Liver (tissue), 9 donors: Measurements from ENCODE around the gene SGK1. TPM values are rescaled to one million over a fixed set of nuclear protein-coding genes. Genes with fewer than 3 reads are reported as not detected.
"Not testable (repeated sequence)": the region's sequence is repeated elsewhere in the genome, so short reads cannot be mapped to it uniquely, and the experiment has no call there.

Experiments used
- DNase-seq: peaks from one replicate; pipeline ENCODE4 v3.0.0-alpha.2; 2017; ENCODE audit warnings: low spot score
- H3K27ac ChIP-seq, 2 donors: one replicate each; pipeline ENCODE4 v1.7.0; 2013; ENCODE audit warnings: inconsistent platforms in 2 of 2, low read length in 2 of 2, control low read depth in 1 of 2, low read depth in 1 of 2, mild to moderate bottlenecking in 1 of 2
- H3K27me3 ChIP-seq, 4 donors: one replicate each; pipeline versions ENCODE4 v1.6.1 to v1.7.0; 2013; ENCODE audit warnings: low read length in 3 of 4, inconsistent platforms in 1 of 4, mild to moderate bottlenecking in 1 of 4, moderate library complexity in 1 of 4; ENCODE audit not compliant: control insufficient read depth in 4 of 4, insufficient read depth in 4 of 4
- H3K36me3 ChIP-seq, 4 donors: one replicate each; pipeline versions ENCODE4 v1.6.1 to v1.7.0; 2013; ENCODE audit warnings: low read length in 3 of 4, mild to moderate bottlenecking in 3 of 4, low read depth in 1 of 4, moderate library complexity in 1 of 4; ENCODE audit not compliant: control insufficient read depth in 4 of 4, insufficient read depth in 3 of 4
- H3K4me1 ChIP-seq, 4 donors: one replicate each; pipeline versions ENCODE4 v1.6.1 to v1.7.0; 2013; ENCODE audit warnings: low read length in 3 of 4, mild to moderate bottlenecking in 3 of 4, moderate library complexity in 1 of 4; ENCODE audit not compliant: control insufficient read depth in 4 of 4, insufficient read depth in 4 of 4
- H3K4me3 ChIP-seq, 3 donors: one replicate each; pipeline versions ENCODE4 v1.6.1 to v1.7.0; 2013; ENCODE audit warnings: low read length in 3 of 3, control low read depth in 1 of 3, low read depth in 1 of 3, mild to moderate bottlenecking in 1 of 3
- H3K9ac ChIP-seq, 2 donors: one replicate each; pipeline ENCODE4 v1.7.0; 2013; ENCODE audit warnings: low read length in 2 of 2, mild to moderate bottlenecking in 2 of 2, moderate library complexity in 2 of 2, control low read depth in 1 of 2, low read depth in 1 of 2
- H3K9me3 ChIP-seq, 4 donors: one replicate each; pipeline versions ENCODE4 v1.6.1 to v1.7.0; 2013; ENCODE audit warnings: low read length in 3 of 4; ENCODE audit not compliant: control insufficient read depth in 4 of 4
- EGR1 ChIP-seq, 2 donors: IDR thresholded peaks; 2 replicates each; pipeline ENCODE4 v1.6.1; 2016 to 2018; ENCODE audit warnings: antibody characterized with exemption in 2 of 2, low read depth in 2 of 2
- JUND ChIP-seq, 2 donors: IDR thresholded peaks; 2 replicates each; pipeline ENCODE4 v1.6.1; 2016; ENCODE audit warnings: antibody characterized with exemption in 2 of 2
- RAD21 ChIP-seq, 2 donors: IDR thresholded peaks; 2 replicates each; pipeline ENCODE4 v1.6.1; 2016; ENCODE audit warnings: antibody characterized with exemption in 2 of 2, mild to moderate bottlenecking in 2 of 2
- SP1 ChIP-seq: IDR thresholded peaks from 2 replicates; pipeline ENCODE4 v1.6.1; 2018; ENCODE audit warnings: antibody characterized with exemption, mild to moderate bottlenecking
- YY1 ChIP-seq: IDR thresholded peaks from 2 replicates; pipeline ENCODE4 v1.6.1; 2016; ENCODE audit warnings: antibody characterized with exemption, mild to moderate bottlenecking
- WGBS: extraction: QIAGEN DNeasy Blood & Tissue Kit; methylation state at CpG from one replicate; pipeline ENCODE4 v1.1.7; 2013; 5-methylcytosine and 5-hydroxymethylcytosine counted together
- polyA plus RNA-seq, 2 donors: library from polyadenylated mRNA; stranded (reverse) in 1 of 2; unstranded in 1 of 2; fragments of 200-250 nt in 1 of 2; fragments of >200 nt in 1 of 2; fragmentation: Nextera tagmentation in 1 of 2; extraction: Ambion mirVana in 1 of 2; gene quantifications; one replicate each; pipeline versions ENCODE4 v1.2.1 to v1.2.3, GENCODE V29; 2013 to 2015
- total RNA-seq, 2 donors: library from RNA; depleted of rRNA; stranded (reverse); fragments of >200 nt; gene quantifications; one replicate each; pipeline ENCODE4 v1.2.3, GENCODE V29; 2014
- TF ChIP-seq, protein P1 (sequence below): fragments of 150-350 bp; IDR thresholded peaks from 2 replicates; pipeline ENCODE4 v1.5.1; 2017; ENCODE audit warnings: improper control_type of control experiment, low read depth, low read length; ENCODE audit not compliant: missing input control
- TF ChIP-seq, protein P2 (sequence below): IDR thresholded peaks from 2 replicates; pipeline ENCODE4 v1.6.1; 2016; ENCODE audit warnings: antibody characterized with exemption, mild to moderate bottlenecking
- TF ChIP-seq, protein P3 (sequence below): IDR thresholded peaks from 2 replicates; pipeline ENCODE4 v1.6.1; 2016; ENCODE audit warnings: antibody characterized with exemption
- donor health status: healthy.
- donor health status: healthy.
- donor health status: healthy.
- donor health status: healthy.
- donor health status: healthy.

SGK1 gene
- total and polyA plus RNA-seq, 4 donors = 28.0 to 113 (median 35.4) TPM

DNA sequence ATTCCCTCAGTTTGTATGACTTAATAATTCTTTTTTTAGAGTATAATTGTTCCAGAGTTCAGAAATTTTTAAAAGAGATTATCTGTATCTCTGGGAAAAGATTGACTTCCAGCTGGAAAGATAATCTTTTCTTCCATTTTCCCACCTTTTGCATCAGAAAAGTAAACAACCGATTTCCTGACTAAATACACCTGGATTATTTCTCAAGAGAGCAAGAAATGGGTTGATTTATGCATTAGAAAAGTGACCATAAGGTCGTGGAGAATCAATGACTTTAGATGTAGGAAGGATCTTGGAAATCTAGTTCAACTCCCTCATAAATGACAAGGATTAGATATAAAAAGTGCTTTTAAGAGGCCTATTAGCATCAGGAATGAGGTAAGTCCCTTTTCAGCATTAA, 79.9 kb downstream of the SGK1 start:
- no peak overlapping the region for H3K4me3 ChIP-seq
- no peaks in the 10 kb centered on the region for H3K36me3 ChIP-seq
- no peaks in the 10 kb centered on the region for H3K4me1 ChIP-seq
- 79% methylated on average over 2 of the region's 2 CpGs for WGBS
- no peaks in the 10 kb centered on the region for H3K9me3 ChIP-seq
- H3K27ac ChIP-seq = no peak overlapping the region
- no peak overlapping the region for H3K9ac ChIP-seq
- no peak for DNase-seq
- H3K27me3 ChIP-seq = no peaks in the 10 kb centered on the region
- TF ChIP-seq, protein P1, sequence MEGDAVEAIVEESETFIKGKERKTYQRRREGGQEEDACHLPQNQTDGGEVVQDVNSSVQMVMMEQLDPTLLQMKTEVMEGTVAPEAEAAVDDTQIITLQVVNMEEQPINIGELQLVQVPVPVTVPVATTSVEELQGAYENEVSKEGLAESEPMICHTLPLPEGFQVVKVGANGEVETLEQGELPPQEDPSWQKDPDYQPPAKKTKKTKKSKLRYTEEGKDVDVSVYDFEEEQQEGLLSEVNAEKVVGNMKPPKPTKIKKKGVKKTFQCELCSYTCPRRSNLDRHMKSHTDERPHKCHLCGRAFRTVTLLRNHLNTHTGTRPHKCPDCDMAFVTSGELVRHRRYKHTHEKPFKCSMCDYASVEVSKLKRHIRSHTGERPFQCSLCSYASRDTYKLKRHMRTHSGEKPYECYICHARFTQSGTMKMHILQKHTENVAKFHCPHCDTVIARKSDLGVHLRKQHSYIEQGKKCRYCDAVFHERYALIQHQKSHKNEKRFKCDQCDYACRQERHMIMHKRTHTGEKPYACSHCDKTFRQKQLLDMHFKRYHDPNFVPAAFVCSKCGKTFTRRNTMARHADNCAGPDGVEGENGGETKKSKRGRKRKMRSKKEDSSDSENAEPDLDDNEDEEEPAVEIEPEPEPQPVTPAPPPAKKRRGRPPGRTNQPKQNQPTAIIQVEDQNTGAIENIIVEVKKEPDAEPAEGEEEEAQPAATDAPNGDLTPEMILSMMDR = no peak
- TF ChIP-seq, protein P2, sequence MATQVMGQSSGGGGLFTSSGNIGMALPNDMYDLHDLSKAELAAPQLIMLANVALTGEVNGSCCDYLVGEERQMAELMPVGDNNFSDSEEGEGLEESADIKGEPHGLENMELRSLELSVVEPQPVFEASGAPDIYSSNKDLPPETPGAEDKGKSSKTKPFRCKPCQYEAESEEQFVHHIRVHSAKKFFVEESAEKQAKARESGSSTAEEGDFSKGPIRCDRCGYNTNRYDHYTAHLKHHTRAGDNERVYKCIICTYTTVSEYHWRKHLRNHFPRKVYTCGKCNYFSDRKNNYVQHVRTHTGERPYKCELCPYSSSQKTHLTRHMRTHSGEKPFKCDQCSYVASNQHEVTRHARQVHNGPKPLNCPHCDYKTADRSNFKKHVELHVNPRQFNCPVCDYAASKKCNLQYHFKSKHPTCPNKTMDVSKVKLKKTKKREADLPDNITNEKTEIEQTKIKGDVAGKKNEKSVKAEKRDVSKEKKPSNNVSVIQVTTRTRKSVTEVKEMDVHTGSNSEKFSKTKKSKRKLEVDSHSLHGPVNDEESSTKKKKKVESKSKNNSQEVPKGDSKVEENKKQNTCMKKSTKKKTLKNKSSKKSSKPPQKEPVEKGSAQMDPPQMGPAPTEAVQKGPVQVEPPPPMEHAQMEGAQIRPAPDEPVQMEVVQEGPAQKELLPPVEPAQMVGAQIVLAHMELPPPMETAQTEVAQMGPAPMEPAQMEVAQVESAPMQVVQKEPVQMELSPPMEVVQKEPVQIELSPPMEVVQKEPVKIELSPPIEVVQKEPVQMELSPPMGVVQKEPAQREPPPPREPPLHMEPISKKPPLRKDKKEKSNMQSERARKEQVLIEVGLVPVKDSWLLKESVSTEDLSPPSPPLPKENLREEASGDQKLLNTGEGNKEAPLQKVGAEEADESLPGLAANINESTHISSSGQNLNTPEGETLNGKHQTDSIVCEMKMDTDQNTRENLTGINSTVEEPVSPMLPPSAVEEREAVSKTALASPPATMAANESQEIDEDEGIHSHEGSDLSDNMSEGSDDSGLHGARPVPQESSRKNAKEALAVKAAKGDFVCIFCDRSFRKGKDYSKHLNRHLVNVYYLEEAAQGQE = no peak
- no peak for TF ChIP-seq EGR1 (IDR thresholded peaks at IDR 0.05; ENCODE audit: low read depth in 2 of 2)
- no peak for TF ChIP-seq SP1
- TF ChIP-seq, protein P3, sequence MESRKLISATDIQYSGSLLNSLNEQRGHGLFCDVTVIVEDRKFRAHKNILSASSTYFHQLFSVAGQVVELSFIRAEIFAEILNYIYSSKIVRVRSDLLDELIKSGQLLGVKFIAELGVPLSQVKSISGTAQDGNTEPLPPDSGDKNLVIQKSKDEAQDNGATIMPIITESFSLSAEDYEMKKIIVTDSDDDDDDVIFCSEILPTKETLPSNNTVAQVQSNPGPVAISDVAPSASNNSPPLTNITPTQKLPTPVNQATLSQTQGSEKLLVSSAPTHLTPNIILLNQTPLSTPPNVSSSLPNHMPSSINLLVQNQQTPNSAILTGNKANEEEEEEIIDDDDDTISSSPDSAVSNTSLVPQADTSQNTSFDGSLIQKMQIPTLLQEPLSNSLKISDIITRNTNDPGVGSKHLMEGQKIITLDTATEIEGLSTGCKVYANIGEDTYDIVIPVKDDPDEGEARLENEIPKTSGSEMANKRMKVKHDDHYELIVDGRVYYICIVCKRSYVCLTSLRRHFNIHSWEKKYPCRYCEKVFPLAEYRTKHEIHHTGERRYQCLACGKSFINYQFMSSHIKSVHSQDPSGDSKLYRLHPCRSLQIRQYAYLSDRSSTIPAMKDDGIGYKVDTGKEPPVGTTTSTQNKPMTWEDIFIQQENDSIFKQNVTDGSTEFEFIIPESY = no peak
- TF ChIP-seq JUND (IDR thresholded peaks at IDR 0.05) = no peak

DNA sequence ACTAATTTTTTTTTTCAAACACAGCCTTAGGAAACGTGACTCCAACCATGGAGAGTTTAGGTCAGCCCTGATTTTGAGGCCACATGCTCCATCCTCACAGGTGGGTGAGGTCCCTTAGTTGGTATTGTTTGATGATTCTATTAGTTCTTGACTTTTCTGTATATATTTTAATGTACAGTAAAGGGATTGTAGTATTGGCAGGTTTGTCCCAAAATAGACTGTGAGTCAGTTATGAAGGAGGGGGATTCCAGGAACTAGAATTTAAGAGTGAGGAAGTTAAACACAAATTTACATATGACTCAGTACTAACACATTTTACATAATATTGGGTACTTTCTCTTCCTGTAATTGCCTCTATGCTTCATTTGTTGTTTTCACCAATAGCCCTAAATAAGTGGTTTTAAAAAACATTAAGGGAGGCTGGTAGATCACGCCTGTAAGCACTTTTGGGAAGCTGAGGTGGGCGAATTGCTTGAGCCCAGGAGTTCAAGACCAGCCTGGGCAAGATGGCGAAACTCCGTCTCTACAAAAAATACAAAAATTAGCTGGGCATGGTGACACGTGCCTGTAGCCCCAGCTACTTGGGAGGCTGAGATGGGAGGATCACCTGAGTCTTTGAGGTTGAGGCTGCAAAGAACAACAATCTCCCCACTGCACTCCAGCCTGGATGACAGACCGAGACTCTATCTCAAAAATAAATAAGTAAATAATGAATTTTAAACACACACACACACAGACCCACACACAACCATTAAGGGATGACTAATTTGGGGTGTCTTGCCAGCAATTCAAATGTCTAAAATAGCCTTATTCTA, 81.8 kb downstream of the SGK1 start:
- Histone ChIP-seq H3K27ac (no peak overlapping the region), H3K9me3 (no peaks in the 10 kb centered on the region), H3K36me3 (no peaks in the 10 kb centered on the region), H3K27me3 (no peaks in the 10 kb centered on the region), H3K9ac (no peak overlapping the region), H3K4me3 (no peak overlapping the region), H3K4me1 (no peaks in the 10 kb centered on the region)
- no peak for DNase-seq
- TF ChIP-seq RAD21 (IDR thresholded peaks at IDR 0.05) (no peak), YY1 (no peak), JUND (IDR thresholded peaks at IDR 0.05) (peak in 1 of 2 donors; percentile 61)
- WGBS = 84% methylated on average over 7 of the region's 7 CpGs

DNA sequence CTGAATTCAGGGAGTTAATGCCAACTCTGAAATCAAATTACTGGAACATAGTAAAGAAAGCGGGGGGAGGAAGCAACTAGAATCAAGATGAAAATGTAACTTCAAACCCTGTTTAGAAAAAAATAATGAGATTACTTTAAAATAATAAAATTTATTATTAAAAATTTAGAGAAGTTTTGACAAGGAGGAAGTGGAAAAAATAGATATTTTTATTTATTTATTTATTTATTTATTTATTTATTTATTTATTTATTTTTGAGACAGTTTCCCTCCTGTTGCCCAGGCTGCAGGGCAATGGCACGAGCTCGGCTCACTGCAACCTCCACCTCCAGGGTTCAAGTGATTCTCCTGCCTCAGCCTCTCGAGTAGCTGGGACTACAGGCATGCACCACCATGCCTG, 82.6 kb downstream of the SGK1 start:
- H3K9ac ChIP-seq, H3K27ac ChIP-seq, H3K4me1 ChIP-seq, H3K36me3 ChIP-seq, DNase-seq, H3K4me3 ChIP-seq, H3K27me3 ChIP-seq, H3K9me3 ChIP-seq: not testable (repeated sequence)
- WGBS = 95% methylated on average over 4 of the region's 4 CpGs
